Activated CD4-positive, alpha-beta T cell treated with anti-CD3 and anti-CD28 coated beads, Interleukin-2, amount 50 U/mL, for 24 hours (primary cell): Measurements from ENCODE around the gene ERN2.
A peak's percentile ranks its signal among the peaks of the same experiment; 100 is the strongest.

Experiments used
- DNase-seq, 2 donors: peaks; one replicate each; pipeline ENCODE4 v3.0.0-alpha.2; 2020; ENCODE audit warnings: low read depth in 1 of 2, low spot score in 1 of 2

ERN2 gene

GRCh38 chr16:23640931-23641765, 71.9 kb downstream of the ERN2 start, which contains the start of the genes DCTN5 and PALB2:
Gene DCTN5, plus strand, starts transcription at chr16:23641466. Its CDS starts 77 bp downstream, at chr16:23641543.
Gene PALB2, minus strand, starts transcription at chr16:23641310. Its CDS starts 153 bp downstream, at chr16:23641157.
- DNase-seq: peak; percentile 64 to 85

DNA sequence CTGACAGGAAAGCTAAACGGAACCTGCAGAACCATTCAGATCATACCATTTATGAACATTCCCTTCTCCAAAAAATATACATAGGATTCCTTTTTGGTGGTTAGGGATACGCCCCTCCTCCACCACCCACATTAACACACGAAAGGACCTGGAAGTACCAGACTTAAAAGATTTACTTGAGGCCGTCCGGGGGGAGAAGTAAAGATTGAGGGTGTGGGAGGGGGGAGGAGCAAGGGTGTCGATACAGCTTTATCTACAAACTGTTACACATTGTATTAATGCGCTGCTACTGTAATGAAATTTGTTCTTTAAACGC, 72.4 kb downstream of the ERN2 start:
- DNase-seq: peak in 1 of 2 donors; percentile 4
